Measurements from ENCODE around the gene RPL3. TPM values are rescaled to one million over a fixed set of nuclear protein-coding genes. Genes with fewer than 3 reads are reported as not detected.

RPL3 gene
- total RNA-seq = 1,838 TPM
- polyA plus RNA-seq (ENCODE audit: insufficient read depth in 1 of 8, insufficient read length in 8 of 8, low replicate concordance in 1 of 8) = 1,000 to 10,000 TPM; 2,740 to 3,798 (median 3,333) TPM
- long read RNA-seq, donor 1, transcript RPL3-201 (10 exons, 1,442 nt) = major isoform, 700 of 898 reads
- long read RNA-seq, donor 1, transcript RPL3-217 (3 exons, 827 nt) = minor isoform, 13 of 898 reads
- long read RNA-seq, donor 1, transcript RPL3-202 (9 exons, 1,289 nt) = minor isoform, 72 of 898 reads
- long read RNA-seq, donor 1, partial matches to known transcripts = 93 of 898 reads
- long read RNA-seq, donor 1, other reads (novel, unspliced or antisense) = 13 of 898 reads
- long read RNA-seq, donor 2, transcript RPL3-201 (10 exons, 1,442 nt) = major isoform, 123 of 167 reads
- long read RNA-seq, donor 2, transcript RPL3-202 (9 exons, 1,289 nt) = minor isoform, 16 of 167 reads
- long read RNA-seq, donor 2, partial matches to known transcripts = 25 of 167 reads
- long read RNA-seq, donor 2, other reads (novel, unspliced or antisense) = 0 of 167 reads
- long read RNA-seq, donor 3, transcript RPL3-217 (3 exons, 827 nt) = minor isoform, 33 of 2,107 reads
- long read RNA-seq, donor 3, transcript RPL3-209 (2 exons, 767 nt) = minor isoform, 12 of 2,107 reads
- long read RNA-seq, donor 3, transcript RPL3-201 (10 exons, 1,442 nt) = major isoform, 1,607 of 2,107 reads
- long read RNA-seq, donor 3, transcript RPL3-202 (9 exons, 1,289 nt) = minor isoform, 168 of 2,107 reads
- long read RNA-seq, donor 3, partial matches to known transcripts = 243 of 2,107 reads
- long read RNA-seq, donor 3, other reads (novel, unspliced or antisense) = 40 of 2,107 reads
- long read RNA-seq, donor 4, transcript RPL3-209 (2 exons, 767 nt) = minor isoform, 6 of 1,040 reads
- long read RNA-seq, donor 4, transcript RPL3-201 (10 exons, 1,442 nt) = major isoform, 754 of 1,040 reads
- long read RNA-seq, donor 4, transcript RPL3-202 (9 exons, 1,289 nt) = minor isoform, 86 of 1,040 reads
- long read RNA-seq, donor 4, transcript RPL3-217 (3 exons, 827 nt) = minor isoform, 27 of 1,040 reads
- long read RNA-seq, donor 4, partial matches to known transcripts = 155 of 1,040 reads
- long read RNA-seq, donor 4, other reads (novel, unspliced or antisense) = 5 of 1,040 reads
- long read RNA-seq, donor 5, transcript RPL3-202 (9 exons, 1,289 nt) = minor isoform, 311 of 4,755 reads
- long read RNA-seq, donor 5, transcript RPL3-217 (3 exons, 827 nt) = minor isoform, 94 of 4,755 reads
- long read RNA-seq, donor 5, transcript RPL3-201 (10 exons, 1,442 nt) = major isoform, 3,595 of 4,755 reads
- long read RNA-seq, donor 5, transcript RPL3-209 (2 exons, 767 nt) = minor isoform, 43 of 4,755 reads
- long read RNA-seq, donor 5, partial matches to known transcripts = 560 of 4,755 reads
- long read RNA-seq, donor 5, other reads (novel, unspliced or antisense) = 126 of 4,755 reads
- long read RNA-seq, donor 6, transcript RPL3-201 (10 exons, 1,442 nt) = major isoform, 2,944 of 4,048 reads
- long read RNA-seq, donor 6, transcript RPL3-209 (2 exons, 767 nt) = minor isoform, 24 of 4,048 reads
- long read RNA-seq, donor 6, transcript RPL3-202 (9 exons, 1,289 nt) = minor isoform, 315 of 4,048 reads
- long read RNA-seq, donor 6, transcript RPL3-217 (3 exons, 827 nt) = minor isoform, 97 of 4,048 reads
- long read RNA-seq, donor 6, partial matches to known transcripts = 572 of 4,048 reads
- long read RNA-seq, donor 6, other reads (novel, unspliced or antisense) = 78 of 4,048 reads
- long read RNA-seq, donor 7, transcript RPL3-201 (10 exons, 1,442 nt) = major isoform, 1,861 of 2,589 reads
- long read RNA-seq, donor 7, transcript RPL3-209 (2 exons, 767 nt) = minor isoform, 20 of 2,589 reads
- long read RNA-seq, donor 7, transcript RPL3-217 (3 exons, 827 nt) = minor isoform, 43 of 2,589 reads
- long read RNA-seq, donor 7, transcript RPL3-202 (9 exons, 1,289 nt) = minor isoform, 177 of 2,589 reads
- long read RNA-seq, donor 7, partial matches to known transcripts = 405 of 2,589 reads
- long read RNA-seq, donor 7, other reads (novel, unspliced or antisense) = 59 of 2,589 reads
- long read RNA-seq, donor 8, transcript RPL3-209 (2 exons, 767 nt) = minor isoform, 21 of 1,476 reads
- long read RNA-seq, donor 8, transcript RPL3-202 (9 exons, 1,289 nt) = minor isoform, 91 of 1,476 reads
- long read RNA-seq, donor 8, transcript RPL3-217 (3 exons, 827 nt) = minor isoform, 30 of 1,476 reads
- long read RNA-seq, donor 8, transcript RPL3-201 (10 exons, 1,442 nt) = major isoform, 951 of 1,476 reads
- long read RNA-seq, donor 8, partial matches to known transcripts = 347 of 1,476 reads
- long read RNA-seq, donor 8, other reads (novel, unspliced or antisense) = 14 of 1,476 reads
- long read RNA-seq, donor 9, transcript RPL3-201 (10 exons, 1,442 nt) = major isoform, 1,066 of 1,563 reads
- long read RNA-seq, donor 9, transcript RPL3-210 (2 exons, 616 nt) = minor isoform, 20 of 1,563 reads
- long read RNA-seq, donor 9, transcript RPL3-202 (9 exons, 1,289 nt) = minor isoform, 96 of 1,563 reads
- long read RNA-seq, donor 9, transcript RPL3-217 (3 exons, 827 nt) = minor isoform, 28 of 1,563 reads
- long read RNA-seq, donor 9, partial matches to known transcripts = 319 of 1,563 reads
- long read RNA-seq, donor 9, other reads (novel, unspliced or antisense) = 16 of 1,563 reads
- long read RNA-seq, donor 10, transcript RPL3-210 (2 exons, 616 nt) = minor isoform, 23 of 2,146 reads
- long read RNA-seq, donor 10, transcript RPL3-201 (10 exons, 1,442 nt) = major isoform, 1,511 of 2,146 reads
- long read RNA-seq, donor 10, transcript RPL3-202 (9 exons, 1,289 nt) = minor isoform, 168 of 2,146 reads
- long read RNA-seq, donor 10, transcript RPL3-209 (2 exons, 767 nt) = minor isoform, 20 of 2,146 reads
- long read RNA-seq, donor 10, partial matches to known transcripts = 371 of 2,146 reads
- long read RNA-seq, donor 10, other reads (novel, unspliced or antisense) = 42 of 2,146 reads
- long read RNA-seq, donor 11, transcript RPL3-217 (3 exons, 827 nt) = minor isoform, 43 of 1,807 reads
- long read RNA-seq, donor 11, transcript RPL3-202 (9 exons, 1,289 nt) = minor isoform, 120 of 1,807 reads
- long read RNA-seq, donor 11, transcript RPL3-201 (10 exons, 1,442 nt) = major isoform, 1,326 of 1,807 reads
- long read RNA-seq, donor 11, transcript RPL3-210 (2 exons, 616 nt) = minor isoform, 18 of 1,807 reads
- long read RNA-seq, donor 11, partial matches to known transcripts = 259 of 1,807 reads
- long read RNA-seq, donor 11, other reads (novel, unspliced or antisense) = 28 of 1,807 reads

- DNase-seq = peak; percentile 100
- Histone ChIP-seq H3K27ac (ENCODE audit: low read length) (peak within 1 kb of the TSS; percentile 99), H3K27me3 (ENCODE audit: control insufficient read depth, insufficient read depth, low read length) (no peaks in the 10 kb centered on the region), H3K36me3 (ENCODE audit: control insufficient read depth, insufficient read depth, low read length) (peaks cover 40% of the 10 kb centered on the region), H3K4me1 (ENCODE audit: control insufficient read depth, insufficient read depth, low read length) (peaks cover 43% of the 10 kb centered on the region), H3K4me3 (ENCODE audit: low read length) (peak within 1 kb of the TSS; percentile 95), H3K9me3 (replicated peaks; ENCODE audit: control insufficient read depth, low read depth, low read length) (no peaks in the 10 kb centered on the region)
- WGBS (ENCODE audit: insufficient coverage) = under 1% methylated on average over 54 of the region's 65 CpGs
These were observed at the start of gene RPL3 for GRCh38 chr22:39319284-39320022. TSS of gene RPL3 (minus strand) at chr22:39319623. CDS start at chr22:39319597, 26 bp downstream.

GRCh38 chr22:39369186-39369585, 49.8 kb upstream of the RPL3 start:
- Histone ChIP-seq H3K36me3 (ENCODE audit: control insufficient read depth, insufficient read depth, low read length) (peaks cover 4% of the 10 kb centered on the region), H3K9me3 (replicated peaks; ENCODE audit: control insufficient read depth, low read depth, low read length) (peaks cover 5% of the 10 kb centered on the region), H3K4me1 (ENCODE audit: control insufficient read depth, insufficient read depth, low read length) (peaks cover 24% of the 10 kb centered on the region), H3K4me3 (ENCODE audit: low read length) (no peak overlapping the region), H3K27ac (ENCODE audit: low read length) (no peak overlapping the region), H3K27me3 (ENCODE audit: control insufficient read depth, insufficient read depth, low read length) (no peaks in the 10 kb centered on the region)
- 69% methylated on average over 5 of the region's 6 CpGs for WGBS (ENCODE audit: insufficient coverage)
- DNase-seq = no peak

- Histone ChIP-seq H3K4me1 (ENCODE audit: control insufficient read depth, insufficient read depth, low read length) (peaks cover 31% of the 10 kb centered on the region), H3K36me3 (ENCODE audit: control insufficient read depth, insufficient read depth, low read length) (peaks cover 4% of the 10 kb centered on the region), H3K27ac (ENCODE audit: low read length) (no peak overlapping the region), H3K9me3 (replicated peaks; ENCODE audit: control insufficient read depth, low read depth, low read length) (peaks cover 5% of the 10 kb centered on the region), H3K4me3 (ENCODE audit: low read length) (no peak overlapping the region), H3K27me3 (ENCODE audit: control insufficient read depth, insufficient read depth, low read length) (no peaks in the 10 kb centered on the region)
- WGBS (ENCODE audit: insufficient coverage) = 66% methylated on average over 5 of the region's 9 CpGs
- DNase-seq = no peak
These were observed 49.1 kb upstream of the RPL3 start for GRCh38 chr22:39368461-39368911.

GRCh38 chr22:39367035-39367434, 47.6 kb upstream of the RPL3 start:
- Histone ChIP-seq H3K4me3 (ENCODE audit: low read length) (no peak overlapping the region), H3K27ac (ENCODE audit: low read length) (no peak overlapping the region), H3K9me3 (replicated peaks; ENCODE audit: control insufficient read depth, low read depth, low read length) (peaks cover 4% of the 10 kb centered on the region), H3K27me3 (ENCODE audit: control insufficient read depth, insufficient read depth, low read length) (no peaks in the 10 kb centered on the region), H3K4me1 (ENCODE audit: control insufficient read depth, insufficient read depth, low read length) (peaks cover 41% of the 10 kb centered on the region), H3K36me3 (ENCODE audit: control insufficient read depth, insufficient read depth, low read length) (peaks cover 4% of the 10 kb centered on the region)
- WGBS (ENCODE audit: insufficient coverage) = 76% methylated on average over 4 of the region's 9 CpGs
- DNase-seq = no peak

- peaks cover 42% of the 10 kb centered on the region for H3K4me1 ChIP-seq (ENCODE audit: control insufficient read depth, insufficient read depth, low read length)
- no peaks in the 10 kb centered on the region for H3K27me3 ChIP-seq (ENCODE audit: control insufficient read depth, insufficient read depth, low read length)
- peaks cover 4% of the 10 kb centered on the region for H3K36me3 ChIP-seq (ENCODE audit: control insufficient read depth, insufficient read depth, low read length)
- peak overlapping the region; percentile 6 for H3K27ac ChIP-seq (ENCODE audit: low read length)
- DNase-seq = no peak
- H3K9me3 ChIP-seq (replicated peaks; ENCODE audit: control insufficient read depth, low read depth, low read length) = no peaks in the 10 kb centered on the region
- no CpG with 5 or more reads among the region's 3 CpGs for WGBS (ENCODE audit: insufficient coverage)
- H3K4me3 ChIP-seq (ENCODE audit: low read length) = no peak overlapping the region
These were observed 46.0 kb upstream of the RPL3 start for GRCh38 chr22:39365492-39365780.

GRCh38 chr22:39364714-39365491, 45.5 kb upstream of the RPL3 start:
- no peak overlapping the region for H3K4me3 ChIP-seq (ENCODE audit: low read length)
- 11% methylated on average over 7 of the region's 11 CpGs for WGBS (ENCODE audit: insufficient coverage)
- peaks cover 42% of the 10 kb centered on the region for H3K4me1 ChIP-seq (ENCODE audit: control insufficient read depth, insufficient read depth, low read length)
- H3K36me3 ChIP-seq (ENCODE audit: control insufficient read depth, insufficient read depth, low read length) = peaks cover 4% of the 10 kb centered on the region
- peak; percentile 51 for DNase-seq
- H3K27me3 ChIP-seq (ENCODE audit: control insufficient read depth, insufficient read depth, low read length) = no peaks in the 10 kb centered on the region
- no peaks in the 10 kb centered on the region for H3K9me3 ChIP-seq (replicated peaks; ENCODE audit: control insufficient read depth, low read depth, low read length)
- H3K27ac ChIP-seq (ENCODE audit: low read length) = peak overlapping the region; percentile 29

Measured in muscle of leg (tissue), 16 donors.